Right renal cortex interstitium (tissue), 3 donors: ENCODE measurements around the gene UVRAG. TPM values are rescaled to one million over a fixed set of nuclear protein-coding genes. Genes with fewer than 3 reads are reported as not detected.
"Not testable (repeated sequence)": the region's sequence is repeated elsewhere in the genome, so short reads cannot be mapped to it uniquely, and the experiment has no call there.

ENCODE experiments used
- DNase-seq, 3 donors: peaks; one replicate each; pipeline ENCODE4 v3.0.0-alpha.2; 2013; ENCODE audit warnings: low read depth in 3 of 3, low spot score in 2 of 3
- polyA plus RNA-seq, 3 donors: library from polyadenylated mRNA; unstranded; fragments of 120-200 nt; gene quantifications; one replicate each; pipeline ENCODE4 v1.2.1, GENCODE V29; 2013; ENCODE audit not compliant: insufficient read length in 3 of 3

The UVRAG gene
- polyA plus RNA-seq, 3 donors = 16.4 to 19.5 (median 17.5) TPM

- DNase-seq = no peak
Measured at GRCh38 chr11:75873417-75874221, 58.6 kb downstream of the UVRAG start.

- DNase-seq = no peak
Measured at GRCh38 chr11:75874684-75875341, 59.8 kb downstream of the UVRAG start.

GRCh38 chr11:75877327-75877726, 62.3 kb downstream of the UVRAG start:
- not testable (repeated sequence) for DNase-seq

DNA sequence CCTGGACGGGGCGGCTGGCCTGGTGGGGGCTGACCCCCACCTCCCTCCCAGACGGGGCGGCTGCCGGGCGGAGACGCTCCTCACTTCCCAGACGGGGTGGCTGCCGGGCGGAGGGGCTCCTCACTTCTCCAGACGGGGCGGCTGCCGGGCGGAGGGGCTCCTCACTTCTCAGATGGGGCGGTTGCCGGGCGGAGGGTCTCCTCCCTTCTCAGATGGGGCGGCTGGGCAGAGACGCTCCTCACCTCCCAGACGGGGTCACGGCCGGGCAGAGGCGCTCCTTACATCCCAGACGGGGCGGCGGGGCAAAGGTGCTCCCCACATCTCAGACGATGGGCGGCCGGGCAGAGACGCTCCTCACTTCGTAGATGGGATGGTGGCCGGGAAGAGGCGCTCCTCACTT, 62.9 kb downstream of the UVRAG start:
- not testable (repeated sequence) for DNase-seq

- DNase-seq = no peak
Measured at GRCh38 chr11:75878933-75879332, 63.9 kb downstream of the UVRAG start.

- DNase-seq = no peak
Measured at GRCh38 chr11:75879737-75880136, 64.7 kb downstream of the UVRAG start.

DNA sequence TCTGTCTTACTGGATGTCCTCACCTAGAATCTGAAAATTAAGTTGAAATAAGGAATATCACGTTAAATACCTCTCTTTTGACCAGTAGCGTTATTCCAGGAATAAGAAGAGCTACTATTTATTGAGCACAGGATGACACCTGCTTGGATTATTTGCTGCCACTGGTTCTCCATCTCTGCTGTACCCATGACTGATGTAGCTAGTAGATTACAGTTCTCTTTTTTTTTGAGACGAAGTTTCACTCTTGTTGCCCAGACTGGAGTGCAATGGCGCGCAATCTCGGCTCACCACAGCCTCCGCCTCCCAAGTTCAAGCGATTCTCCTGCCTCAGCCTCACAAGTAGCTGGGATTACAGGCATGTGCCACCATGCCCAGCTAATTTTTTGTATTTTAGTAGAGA, 65.3 kb downstream of the UVRAG start:
- DNase-seq = not testable (repeated sequence)

DNA sequence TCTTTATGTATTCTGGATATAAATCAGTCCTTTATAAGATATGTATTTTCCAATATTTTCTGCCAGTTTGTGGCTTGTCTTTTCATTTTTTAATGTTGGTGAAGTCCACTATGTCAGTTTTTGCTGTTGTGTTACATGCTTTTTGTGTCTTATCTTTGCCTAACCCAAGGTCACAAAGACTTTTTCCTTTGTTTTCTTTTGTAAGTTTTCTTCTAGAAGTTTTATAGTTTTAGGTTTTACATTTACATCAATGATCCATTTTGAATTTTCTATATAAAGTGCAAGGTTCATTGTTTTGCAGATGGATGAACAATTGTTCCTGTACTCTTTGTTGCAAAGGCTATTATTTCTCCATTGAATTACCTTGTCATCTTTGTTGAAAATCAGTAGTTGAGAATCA, 69.3 kb downstream of the UVRAG start:
- DNase-seq = no peak

DNA sequence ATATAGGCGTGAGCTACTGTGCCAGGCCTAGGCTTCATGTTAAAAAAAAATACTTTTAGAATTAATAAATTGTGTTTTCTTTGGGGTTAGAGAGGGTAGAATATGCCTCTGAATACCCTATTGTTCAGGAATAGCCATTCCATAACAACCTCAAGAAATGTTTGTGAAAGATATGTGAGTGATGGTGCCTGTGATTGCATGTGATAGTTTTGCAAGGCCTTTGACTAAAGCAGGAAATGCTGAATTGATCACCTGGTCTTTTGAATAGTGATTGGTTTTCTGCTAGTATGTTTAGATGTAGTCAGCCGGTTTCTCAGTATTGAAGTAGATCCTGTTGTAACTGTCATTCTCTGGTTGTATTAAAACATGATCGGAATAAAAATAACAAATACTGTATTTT, 73.4 kb downstream of the UVRAG start:
- DNase-seq = no peak

GRCh38 chr11:75891947-75892739, 77.1 kb downstream of the UVRAG start:
- no peak for DNase-seq

GRCh38 chr11:75893251-75893650, 78.2 kb downstream of the UVRAG start:
- DNase-seq = no peak

DNA sequence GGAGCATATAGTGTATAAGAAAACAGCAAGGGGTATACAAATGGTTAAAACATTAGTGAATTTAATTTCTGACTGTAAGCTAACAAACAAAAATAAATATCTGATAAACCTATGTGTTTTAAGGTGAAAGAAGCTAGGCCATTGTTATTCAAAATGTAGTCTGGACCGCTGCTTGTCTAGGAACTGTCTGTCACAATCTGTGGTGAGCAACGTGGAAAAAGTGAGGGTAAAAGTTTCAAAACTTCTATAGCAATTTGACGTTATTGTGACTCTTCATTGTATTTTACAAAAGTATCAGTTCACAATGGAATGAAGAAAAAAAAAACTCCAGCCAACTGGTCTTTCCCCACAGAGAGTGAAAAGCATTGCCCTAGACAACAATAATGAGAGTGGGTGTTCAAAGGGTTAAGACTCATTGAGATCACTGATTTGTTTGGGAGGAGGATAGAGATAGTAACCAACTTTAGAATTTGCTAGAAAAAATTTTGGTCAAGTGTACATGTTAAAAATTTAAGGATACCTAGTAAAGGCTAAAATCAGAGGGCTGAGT, 79.1 kb downstream of the UVRAG start:
- no peak for DNase-seq

- peak in 2 of 3 donors; percentile 14 to 33 for DNase-seq
Measured at GRCh38 chr11:75896843-75897419, 81.9 kb downstream of the UVRAG start.

- DNase-seq = no peak
Measured at GRCh38 chr11:75898871-75899270, 83.9 kb downstream of the UVRAG start.

- no peak for DNase-seq
Measured at GRCh38 chr11:75899806-75900205, 84.8 kb downstream of the UVRAG start.

GRCh38 chr11:75900848-75901247, 85.8 kb downstream of the UVRAG start:
- no peak for DNase-seq

DNA sequence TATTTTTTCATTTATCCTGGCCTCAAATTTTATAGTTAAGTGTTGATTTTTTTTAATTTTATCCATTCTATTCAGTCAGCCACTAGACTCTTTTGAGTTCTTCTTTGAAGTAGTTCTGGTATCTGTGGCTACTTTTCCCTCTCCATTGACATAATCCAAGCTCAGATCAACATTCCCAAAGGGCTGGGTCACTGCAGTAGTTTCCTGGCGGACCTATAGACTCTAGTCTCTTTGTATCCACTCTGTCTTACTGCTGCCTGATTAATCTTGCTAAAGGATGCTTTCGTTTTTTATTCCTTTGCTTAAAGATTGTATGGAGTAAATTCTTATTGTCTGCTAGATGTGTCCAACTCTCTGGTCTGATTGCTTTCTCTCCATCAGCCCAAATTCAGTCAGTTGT, 87.6 kb downstream of the UVRAG start:
- no peak for DNase-seq

DNA sequence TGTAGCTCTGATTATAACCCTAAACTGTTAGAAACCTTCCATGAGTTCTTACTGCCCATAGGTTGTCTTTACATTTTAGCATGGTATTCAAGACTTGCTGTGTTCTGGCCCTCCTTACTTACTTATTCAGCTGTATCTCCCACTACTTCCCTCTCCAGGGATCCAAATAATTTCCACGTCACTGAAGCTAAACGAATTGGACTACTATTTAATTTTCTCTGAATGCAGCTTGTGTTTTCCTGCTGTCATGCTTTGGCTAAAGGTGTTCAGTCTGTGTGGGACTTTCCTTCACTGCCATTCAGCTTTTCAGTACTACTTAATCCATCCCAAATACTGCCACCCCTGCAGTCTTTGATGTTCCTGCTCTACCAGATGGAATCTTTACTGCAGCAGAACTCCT, 88.3 kb downstream of the UVRAG start:
- DNase-seq = no peak

DNA sequence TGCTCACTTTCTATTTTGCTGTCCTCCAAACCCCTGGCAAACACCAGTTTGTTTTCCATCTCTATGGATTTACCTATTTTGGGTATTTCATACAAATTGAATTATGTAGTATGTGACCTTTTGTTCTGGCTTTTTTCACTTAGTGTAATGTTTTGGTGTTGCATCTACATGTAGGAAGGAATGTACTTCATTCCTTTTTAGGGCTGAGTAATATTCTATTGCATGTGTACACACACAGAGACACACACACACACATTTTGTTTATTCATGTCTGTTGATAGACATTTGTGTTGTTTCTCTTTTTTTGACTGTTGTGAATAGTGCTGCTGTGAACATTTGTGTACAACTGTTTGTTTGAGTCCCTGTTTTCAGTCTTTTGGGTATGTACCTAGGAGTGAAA, 90.4 kb downstream of the UVRAG start:
- no peak for DNase-seq

- no peak for DNase-seq
Measured at GRCh38 chr11:75907906-75908527, 93.0 kb downstream of the UVRAG start.
